IPS DF 4.7 (cell line): ENCODE data around the gene C5orf52.
"Not testable (repeated sequence)": the region's sequence is repeated elsewhere in the genome, so short reads cannot be mapped to it uniquely, and the experiment has no call there.

Experiments used
- DNase-seq: peaks from one replicate; pipeline ENCODE4 v3.0.0-alpha.2; 2013; ENCODE audit warnings: low spot score; ENCODE audit errors: extremely low read depth

Gene C5orf52

DNA sequence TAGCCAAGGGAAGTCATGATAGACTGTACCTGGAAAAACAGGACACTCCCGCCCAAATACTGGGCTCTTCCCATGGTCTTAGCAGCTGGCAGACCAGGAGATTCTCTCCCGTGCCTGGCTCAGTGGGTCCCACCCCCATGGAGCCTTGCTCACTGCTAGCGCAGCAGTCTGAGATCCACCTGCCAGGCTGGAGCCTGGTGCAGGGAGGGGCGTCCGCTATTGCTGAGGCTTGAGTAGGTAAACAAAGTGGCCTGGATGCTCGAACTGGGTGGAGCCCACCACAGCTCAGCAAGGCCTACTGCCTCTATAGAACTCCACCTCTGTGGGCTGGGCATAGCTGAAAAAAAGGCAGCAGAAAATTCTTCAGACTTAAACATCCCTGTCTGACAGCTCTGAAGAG, 49.8 kb downstream of the C5orf52 start:
- DNase-seq = no peak

DNA sequence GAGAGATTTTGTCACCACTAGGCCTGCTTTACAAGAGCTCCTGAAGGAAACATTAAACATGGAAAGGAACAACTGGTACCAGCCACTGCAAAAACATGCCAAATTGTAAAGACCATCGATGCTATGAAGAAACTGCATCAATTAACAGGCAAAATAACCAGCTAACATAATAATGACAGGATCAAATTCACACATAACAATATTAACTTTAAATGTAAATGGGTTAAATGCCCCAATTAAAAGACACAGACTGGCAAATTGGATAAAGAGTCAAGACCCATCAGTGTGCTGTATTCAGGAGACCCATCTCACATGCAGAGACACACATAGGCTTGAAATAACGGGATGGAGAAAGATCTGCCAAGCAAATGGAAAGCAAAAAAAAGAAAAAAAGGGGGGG, 51.6 kb downstream of the C5orf52 start:
- DNase-seq = not testable (repeated sequence)

DNA sequence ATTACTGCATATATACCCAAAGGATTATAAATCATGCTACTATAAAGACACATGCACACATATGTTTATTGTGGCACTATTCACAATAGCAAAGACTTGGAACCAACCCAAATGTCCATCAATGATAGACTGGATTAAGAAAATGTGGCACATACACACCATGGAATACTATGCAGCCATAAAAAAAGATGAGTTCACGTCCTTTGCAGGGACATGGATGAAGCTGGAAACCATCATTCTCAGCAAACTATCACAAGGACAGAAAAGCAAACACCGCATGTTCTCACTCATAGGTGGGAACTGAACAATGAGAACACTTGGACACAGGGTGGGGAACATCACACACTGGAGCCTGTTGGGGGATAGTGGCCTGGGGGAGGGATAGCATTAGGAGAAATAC, 55.3 kb downstream of the C5orf52 start:
- DNase-seq = not testable (repeated sequence)

DNA sequence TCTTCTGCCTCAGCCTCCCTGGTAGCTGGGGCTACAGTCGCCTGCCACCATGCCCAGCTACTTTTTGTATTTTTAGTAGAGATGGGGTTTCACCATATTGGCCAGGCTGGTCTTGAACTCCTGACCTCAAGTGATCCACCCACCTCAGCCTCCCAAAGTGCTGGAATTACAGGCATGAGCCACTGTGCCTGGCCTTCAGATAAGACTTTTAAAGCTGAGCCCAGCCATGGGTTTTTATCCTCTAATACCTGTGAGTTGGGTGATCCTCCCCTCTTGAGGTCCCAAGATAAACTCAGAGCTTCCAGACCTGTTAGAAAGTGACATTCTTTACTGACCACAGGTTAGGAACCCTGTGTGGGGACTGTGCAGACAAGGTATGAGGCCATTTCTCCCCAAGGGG, 56.5 kb downstream of the C5orf52 start:
- not testable (repeated sequence) for DNase-seq
